Karpas-422 (cell line): ENCODE results near the gene GLT6D1. TPM values are rescaled to one million over a fixed set of nuclear protein-coding genes. Genes with fewer than 3 reads are reported as not detected.

Experiments
- DNase-seq: peaks from one replicate; pipeline ENCODE4 v3.0.0-alpha.2; 2015
- H2AFZ ChIP-seq: fragments of 200-600 bp; sonication (generic); 2 replicates; pipeline ENCODE4 v1.6.1; 2014; ENCODE audit warnings: antibody characterized with exemption, low read length, mixed read lengths
- H3K27ac ChIP-seq: fragments of 200-600 bp; sonication (generic); 2 replicates; pipeline ENCODE4 v1.5.1; 2014; ENCODE audit warnings: mild to moderate bottlenecking, low read length, moderate library complexity
- H3K27me3 ChIP-seq: fragments of 200-600 bp; sonication (generic); 2 replicates; pipeline ENCODE4 v1.6.1; 2014; ENCODE audit warnings: low read length, mixed read lengths
- H3K36me3 ChIP-seq: fragments of 200-600 bp; sonication (generic); 2 replicates; pipeline ENCODE4 v1.6.1; 2014; ENCODE audit warnings: low read length, mixed read lengths; ENCODE audit not compliant: insufficient read depth
- H3K4me1 ChIP-seq: fragments of 200-600 bp; sonication (generic); 2 replicates; pipeline ENCODE4 v1.6.1; 2014; ENCODE audit warnings: mild to moderate bottlenecking, low read length, mixed read lengths
- H3K4me2 ChIP-seq: fragments of 200-600 bp; sonication (generic); 2 replicates; pipeline ENCODE4 v1.6.1; 2014; ENCODE audit warnings: low read length, low read depth, mild to moderate bottlenecking; ENCODE audit not compliant: poor library complexity, severe bottlenecking
- H3K4me3 ChIP-seq: fragments of 200-600 bp; sonication (generic); 2 replicates; pipeline ENCODE4 v1.5.1; 2014; ENCODE audit warnings: mild to moderate bottlenecking, antibody characterized with exemption, low read length, mixed read lengths
- H3K79me2 ChIP-seq: fragments of 200-600 bp; sonication (generic); 2 replicates; pipeline ENCODE4 v1.6.1; 2014; ENCODE audit warnings: mild to moderate bottlenecking, low read length, mixed read lengths
- H3K9ac ChIP-seq: fragments of 200-600 bp; sonication (generic); 2 replicates; pipeline ENCODE4 v1.6.0; 2014; ENCODE audit warnings: low read length
- H3K9me2 ChIP-seq: fragments of 200-600 bp; sonication (generic), shearing (Covaris generic); replicated peaks from 2 replicates; pipeline ENCODE4 v1.6.0; 2014; ENCODE audit warnings: mild to moderate bottlenecking, low read length, moderate library complexity; ENCODE audit not compliant: insufficient read depth
- H3K9me3 ChIP-seq: fragments of 300-700, 200-600 bp; sonication (generic); 2 replicates; pipeline ENCODE4 v1.6.1; 2014; ENCODE audit warnings: low read length, mixed read lengths
- H4K20me1 ChIP-seq: fragments of 200-600 bp; sonication (generic); 2 replicates; pipeline ENCODE4 v1.6.1; 2014; ENCODE audit warnings: mild to moderate bottlenecking, antibody characterized with exemption, low read length, low read depth; ENCODE audit not compliant: insufficient read depth
- total RNA-seq: library from RNA; depleted of rRNA; stranded (reverse); fragments of >200 nt; shearing (Covaris generic); gene quantifications from 2 replicates; pipeline ENCODE4 v1.2.3, GENCODE V29; 2014; ENCODE audit warnings: low replicate concordance

The GLT6D1 gene
- total RNA-seq, 1 experiment from 2014 or later, result not detected

GRCh38 chr9:135622415-135623020 lies 16.8 kb downstream of the GLT6D1 start:
- H3K9me3 ChIP-seq, result no peaks in the 10 kb centered on the region
- no peaks in the 10 kb centered on the region for H3K9me2 ChIP-seq
- H4K20me1 ChIP-seq, result no peaks in the 10 kb centered on the region
- peak; percentile 12 for DNase-seq
- H3K4me1 ChIP-seq, result no peaks in the 10 kb centered on the region
- H3K4me3 ChIP-seq, result no peak overlapping the region
- no peaks in the 10 kb centered on the region for H3K79me2 ChIP-seq
- H3K27me3 ChIP-seq, result no peaks in the 10 kb centered on the region
- no peak overlapping the region for H3K27ac ChIP-seq
- no peak overlapping the region for H2AFZ ChIP-seq
- H3K4me2 ChIP-seq, result no peak overlapping the region
- H3K9ac ChIP-seq, result no peak overlapping the region
- no peaks in the 10 kb centered on the region for H3K36me3 ChIP-seq

- no peak overlapping the region for H2AFZ ChIP-seq
- no peaks in the 10 kb centered on the region for H3K9me2 ChIP-seq
- no peaks in the 10 kb centered on the region for H3K4me1 ChIP-seq
- no peaks in the 10 kb centered on the region for H3K27me3 ChIP-seq
- H4K20me1 ChIP-seq, result no peaks in the 10 kb centered on the region
- no peaks in the 10 kb centered on the region for H3K9me3 ChIP-seq
- H3K4me3 ChIP-seq, result no peak overlapping the region
- H3K4me2 ChIP-seq, result no peak overlapping the region
- H3K36me3 ChIP-seq, result no peaks in the 10 kb centered on the region
- H3K9ac ChIP-seq, result no peak overlapping the region
- DNase-seq, result no peak
- H3K79me2 ChIP-seq, result no peaks in the 10 kb centered on the region
- H3K27ac ChIP-seq, result no peak overlapping the region
Measured at GRCh38 chr9:135620558-135620957, 18.8 kb downstream of the GLT6D1 start.

GRCh38 chr9:135619599-135619886 lies 19.8 kb downstream of the GLT6D1 start:
- H3K4me3 ChIP-seq, result no peak overlapping the region
- H3K79me2 ChIP-seq, result no peaks in the 10 kb centered on the region
- H3K9ac ChIP-seq, result no peak overlapping the region
- no peak for DNase-seq
- H2AFZ ChIP-seq, result no peak overlapping the region
- H3K27ac ChIP-seq, result no peak overlapping the region
- H3K4me1 ChIP-seq, result no peaks in the 10 kb centered on the region
- H4K20me1 ChIP-seq, result no peaks in the 10 kb centered on the region
- no peaks in the 10 kb centered on the region for H3K27me3 ChIP-seq
- H3K9me3 ChIP-seq, result no peaks in the 10 kb centered on the region
- no peaks in the 10 kb centered on the region for H3K9me2 ChIP-seq
- no peaks in the 10 kb centered on the region for H3K36me3 ChIP-seq
- no peak overlapping the region for H3K4me2 ChIP-seq

- H3K9me2 ChIP-seq, result no peaks in the 10 kb centered on the region
- H3K27ac ChIP-seq, result no peak overlapping the region
- H3K36me3 ChIP-seq, result no peaks in the 10 kb centered on the region
- H3K27me3 ChIP-seq, result no peaks in the 10 kb centered on the region
- no peak for DNase-seq
- H3K4me1 ChIP-seq, result no peaks in the 10 kb centered on the region
- H3K4me3 ChIP-seq, result no peak overlapping the region
- no peak overlapping the region for H2AFZ ChIP-seq
- H3K9me3 ChIP-seq, result no peaks in the 10 kb centered on the region
- no peaks in the 10 kb centered on the region for H3K79me2 ChIP-seq
- H4K20me1 ChIP-seq, result no peaks in the 10 kb centered on the region
- H3K9ac ChIP-seq, result no peak overlapping the region
- H3K4me2 ChIP-seq, result no peak overlapping the region
Measured at GRCh38 chr9:135618866-135619598, 20.3 kb downstream of the GLT6D1 start.

- Histone ChIP-seq H3K4me2 (no peak overlapping the region), H4K20me1 (no peaks in the 10 kb centered on the region), H2AFZ (no peak overlapping the region), H3K9me3 (no peaks in the 10 kb centered on the region), H3K27ac (no peak overlapping the region), H3K4me1 (no peaks in the 10 kb centered on the region), H3K79me2 (no peaks in the 10 kb centered on the region), H3K27me3 (no peaks in the 10 kb centered on the region), H3K9me2 (no peaks in the 10 kb centered on the region), H3K36me3 (no peaks in the 10 kb centered on the region), H3K4me3 (no peak overlapping the region), H3K9ac (no peak overlapping the region)
- DNase-seq, result no peak
Measured at GRCh38 chr9:135617991-135618411, 21.3 kb downstream of the GLT6D1 start.

GRCh38 chr9:135617538-135617900 lies 21.8 kb downstream of the GLT6D1 start:
- H3K27me3 ChIP-seq, result no peaks in the 10 kb centered on the region
- H2AFZ ChIP-seq, result no peak overlapping the region
- no peaks in the 10 kb centered on the region for H3K79me2 ChIP-seq
- no peak overlapping the region for H3K4me2 ChIP-seq
- no peak for DNase-seq
- no peaks in the 10 kb centered on the region for H3K4me1 ChIP-seq
- no peak overlapping the region for H3K4me3 ChIP-seq
- no peaks in the 10 kb centered on the region for H4K20me1 ChIP-seq
- H3K27ac ChIP-seq, result no peak overlapping the region
- no peaks in the 10 kb centered on the region for H3K9me2 ChIP-seq
- no peak overlapping the region for H3K9ac ChIP-seq
- no peaks in the 10 kb centered on the region for H3K36me3 ChIP-seq
- H3K9me3 ChIP-seq, result no peaks in the 10 kb centered on the region

- H4K20me1 ChIP-seq, result no peaks in the 10 kb centered on the region
Measured at GRCh38 chr9:135616619-135617537, 22.5 kb downstream of the GLT6D1 start.

More at GRCh38 chr9:135616619-135617537, 22.5 kb downstream of the GLT6D1 start:
- Histone ChIP-seq H3K4me3 (no peak overlapping the region), H3K36me3 (no peaks in the 10 kb centered on the region), H2AFZ (no peak overlapping the region), H3K79me2 (no peaks in the 10 kb centered on the region), H3K4me1 (no peaks in the 10 kb centered on the region), H3K27ac (no peak overlapping the region), H3K27me3 (no peaks in the 10 kb centered on the region), H3K9me3 (no peaks in the 10 kb centered on the region), H3K9me2 (no peaks in the 10 kb centered on the region), H3K9ac (no peak overlapping the region), H3K4me2 (no peak overlapping the region)
- DNase-seq, result no peak
